ENCODE data around the gene ZBTB39. TPM values are rescaled to one million over a fixed set of nuclear protein-coding genes. Genes with fewer than 3 reads are reported as not detected.

ZBTB39 gene
- polyA plus RNA-seq, 1 of the 3 experiments (the other 2 are of a cell fraction) = 3.7 TPM

GRCh38 chr12:56958422-56958821 is 47.9 kb downstream of the ZBTB39 start:
- no peaks in the 10 kb centered on the region for H3K9me2 ChIP-seq
- no peak overlapping the region for H3K4me2 ChIP-seq
- no peaks in the 10 kb centered on the region for H4K20me1 ChIP-seq (ENCODE audit: insufficient read depth)
- H3K27ac ChIP-seq (ENCODE audit: low read depth in 2 of 2, low read length in 1 of 2) = no peak overlapping the region
- H3K4me1 ChIP-seq (ENCODE audit: control insufficient read depth in 1 of 2, insufficient read depth in 2 of 2, low read depth in 1 of 2, low read length in 1 of 2) = peaks cover 0 to 2% of the 10 kb centered on the region in 2 experiments; a peak in 1 of 4 replicates
- H3K79me2 ChIP-seq (ENCODE audit: insufficient read depth) = no peaks in the 10 kb centered on the region
- no peaks in the 10 kb centered on the region for H3K9me3 ChIP-seq
- no peak overlapping the region for H2AFZ ChIP-seq (ENCODE audit: low read depth)
- POLR2A ChIA-PET = interaction anchor here (0.6 to 1.6 kb wide), 2 partner anchors 30 to 71 kb away, joined by 3 read pairs; no protein-coding TSS in a partner anchor
- CTCF ChIA-PET = interaction anchor here (1.1 kb wide), 1 partner anchor 29 kb away, joined by 3 read pairs; no protein-coding TSS in a partner anchor
- no peaks in the 10 kb centered on the region for H3F3A ChIP-seq (replicated peaks; ENCODE audit: insufficient read depth)
- DNase-seq = no peak
- H3K9ac ChIP-seq = no peak overlapping the region
- peaks cover 6% of the 10 kb centered on the region; the same call in 1 of the 2 replicates for H3K27me3 ChIP-seq (ENCODE audit: insufficient read depth)
- 16% methylated on average over 2 of the region's 2 CpGs for WGBS (ENCODE audit: low lambda C conversion rate)
- TF ChIP-seq FOXJ3 (CRISPR knock-in tag; IDR thresholded peaks at IDR 0.05) (no peak), MAX (IDR thresholded peaks at IDR 0.05; ENCODE audit: low read depth) (no peak), SMC3 (IDR thresholded peaks at IDR 0.05; ENCODE audit: low read depth, low read length) (no peak), RFX5 (IDR thresholded peaks at IDR 0.05; ENCODE audit: low read length) (no peak), TAF1 (IDR thresholded peaks at IDR 0.05; ENCODE audit: borderline replicate concordance, low read depth, low read length) (no peak), POLR2AphosphoS5 (IDR thresholded peaks at IDR 0.05; ENCODE audit: low read depth, low read length) (no peak), MXI1 (IDR thresholded peaks at IDR 0.05; ENCODE audit: low read depth, low read length) (no peak), NFIC (IDR thresholded peaks at IDR 0.05; ENCODE audit: borderline replicate concordance) (no peak), RAD21 (IDR thresholded peaks at IDR 0.05; ENCODE audit: low read length) (no peak), CHD2 (IDR thresholded peaks at IDR 0.05; ENCODE audit: low read length, partially characterized antibody) (no peak), USF2 (IDR thresholded peaks at IDR 0.05; ENCODE audit: borderline replicate concordance, low read depth, low read length) (no peak), FOXM1 (IDR thresholded peaks at IDR 0.05; ENCODE audit: low read depth) (no peak)
- no peak overlapping the region for H3K4me3 ChIP-seq (ENCODE audit: low read depth in 2 of 2, low read length in 1 of 2)
- H3K36me3 ChIP-seq (replicated peaks in 1 of 2; ENCODE audit: control insufficient read depth in 1 of 2, insufficient read depth in 2 of 2, low read length in 1 of 2) = no peaks in the 10 kb centered on the region

- Histone ChIP-seq H3K4me1 (ENCODE audit: control insufficient read depth in 1 of 2, insufficient read depth in 2 of 2, low read depth in 1 of 2, low read length in 1 of 2) (peaks cover 0 to 2% of the 10 kb centered on the region in 2 experiments; a peak in 1 of 4 replicates), H3K27ac (ENCODE audit: low read depth in 2 of 2, low read length in 1 of 2) (no peak within 1 kb of the TSS), H3K9me2 (no peaks in the 10 kb centered on the region), H3K27me3 (ENCODE audit: insufficient read depth) (peaks cover 6% of the 10 kb centered on the region; the same call in 1 of the 2 replicates), H3K36me3 (replicated peaks in 1 of 2; ENCODE audit: control insufficient read depth in 1 of 2, insufficient read depth in 2 of 2, low read length in 1 of 2) (no peaks in the 10 kb centered on the region), H2AFZ (ENCODE audit: low read depth) (no peak within 1 kb of the TSS), H3K9ac (no peak within 1 kb of the TSS), H3F3A (replicated peaks; ENCODE audit: insufficient read depth) (no peaks in the 10 kb centered on the region), H4K20me1 (ENCODE audit: insufficient read depth) (no peaks in the 10 kb centered on the region), H3K4me2 (no peak within 1 kb of the TSS), H3K9me3 (no peaks in the 10 kb centered on the region), H3K79me2 (ENCODE audit: insufficient read depth) (no peaks in the 10 kb centered on the region), H3K4me3 (ENCODE audit: low read depth in 2 of 2, low read length in 1 of 2) (no peak within 1 kb of the TSS)
- no peak for DNase-seq
- WGBS (ENCODE audit: low lambda C conversion rate) = 54% methylated on average over 7 of the region's 10 CpGs
- POLR2A ChIA-PET = interaction anchor here (0.6 kb wide), 1 partner anchor 72 kb away, joined by 3 read pairs; no protein-coding TSS in a partner anchor
- CTCF ChIA-PET = no interaction called here
- TF ChIP-seq GABPA (IDR thresholded peaks at IDR 0.05; ENCODE audit: low read depth) (no peak), ELF1 (IDR thresholded peaks at IDR 0.05) (no peak), NRF1 (IDR thresholded peaks at IDR 0.05; ENCODE audit: low read depth, low read length) (no peak), SIN3A (IDR thresholded peaks at IDR 0.05; ENCODE audit: borderline replicate concordance, low read depth, low read length) (no peak), CTCF (IDR thresholded peaks at IDR 0.05) (no peak), MXI1 (IDR thresholded peaks at IDR 0.05; ENCODE audit: low read depth, low read length) (no peak), RAD21 (IDR thresholded peaks at IDR 0.05; ENCODE audit: low read length) (no peak), FOXJ3 (CRISPR knock-in tag; IDR thresholded peaks at IDR 0.05) (no peak), ZBTB33 (IDR thresholded peaks at IDR 0.05; ENCODE audit: borderline replicate concordance, low read depth) (no peak), TAF1 (IDR thresholded peaks at IDR 0.05; ENCODE audit: borderline replicate concordance, low read depth, low read length) (no peak), RXRA (IDR thresholded peaks at IDR 0.05; ENCODE audit: borderline replicate concordance, low read depth) (no peak), GATA2 (CRISPR knock-in tag; IDR thresholded peaks at IDR 0.05) (no peak)
Measured at GRCh38 chr12:56957229-56958052, 48.9 kb downstream of the ZBTB39 start, which contains the start of gene RDH16. TSS of gene RDH16 (minus strand) at chr12:56957608. CDS start at chr12:56957462, 146 bp downstream.

Data from SK-N-SH (cell line).